DND-41 (cell line): ENCODE data around the gene CC2D1A.
"Not testable (repeated sequence)": the region's sequence is repeated elsewhere in the genome, so short reads cannot be mapped to it uniquely, and the experiment has no call there.

Experiments used
- ATAC-seq: fragments of 200-7000 bp; cut with Tn5 transposase; 3 replicates; pipeline ENCODE4 v1.9.1; 2021; ENCODE audit warnings: low read depth; ENCODE audit not compliant: insufficient read depth
- DNase-seq: peaks from one replicate; pipeline ENCODE4 v3.0.0-alpha.2; 2020
- H2AFZ ChIP-seq: 2 replicates; pipeline ENCODE4 v1.6.0; 2012; ENCODE audit warnings: low read depth, low read length
- H3K27ac ChIP-seq: 2 replicates; pipeline ENCODE4 v1.5.1; 2012; ENCODE audit warnings: low read length, inconsistent platforms
- H3K27me3 ChIP-seq: fragments of 200-600 bp; sonication (generic); 2 replicates; pipeline ENCODE4 v1.6.0; 2012; ENCODE audit warnings: low read length, mild to moderate bottlenecking, inconsistent platforms; ENCODE audit not compliant: insufficient read depth, poor library complexity
- H3K36me3 ChIP-seq: 2 replicates; pipeline ENCODE4 v1.5.1; 2012; ENCODE audit warnings: low read length, inconsistent platforms; ENCODE audit not compliant: insufficient read depth
- H3K4me1 ChIP-seq: 2 replicates; pipeline ENCODE4 v1.5.1; 2012; ENCODE audit warnings: mild to moderate bottlenecking, low read length; ENCODE audit not compliant: insufficient read depth
- H3K4me2 ChIP-seq: 2 replicates; pipeline ENCODE4 v1.6.0; 2012; ENCODE audit warnings: mild to moderate bottlenecking, moderate library complexity, low read length, inconsistent platforms; ENCODE audit not compliant: insufficient read depth
- H3K4me3 ChIP-seq, 2 experiments: fragments of 200-600 bp in 1 of 2; shearing (Covaris generic) in 1 of 2; 2 replicates each; pipeline ENCODE4 v1.5.1; 2012 to 2016; ENCODE audit warnings: inconsistent platforms in 2 of 2, low read length in 2 of 2, mild to moderate bottlenecking in 2 of 2, low read depth in 1 of 2, moderate library complexity in 1 of 2
- H3K79me2 ChIP-seq: 2 replicates; pipeline ENCODE4 v1.6.0; 2012; ENCODE audit warnings: low read length, inconsistent platforms; ENCODE audit not compliant: insufficient read depth
- H3K9ac ChIP-seq: 2 replicates; pipeline ENCODE4 v1.6.0; 2012; ENCODE audit warnings: low read depth, mild to moderate bottlenecking, inconsistent platforms, low read length, moderate library complexity
- H3K9me3 ChIP-seq: 2 replicates; pipeline ENCODE4 v1.5.1; 2012; ENCODE audit warnings: low read length, moderate library complexity, mild to moderate bottlenecking, inconsistent platforms; ENCODE audit not compliant: insufficient read depth, severe bottlenecking
- H4K20me1 ChIP-seq: 2 replicates; pipeline ENCODE4 v1.6.0; 2012; ENCODE audit warnings: low read length; ENCODE audit not compliant: insufficient read depth
- EZH2 ChIP-seq: IDR thresholded peaks from 3 replicates; pipeline ENCODE4 v1.6.1; 2012; ENCODE audit warnings: borderline replicate concordance, low read depth, mild to moderate bottlenecking, moderate library complexity, low read length, inconsistent platforms; ENCODE audit not compliant: severe bottlenecking
- TF ChIP-seq, protein P1 (sequence below): IDR thresholded peaks from 2 replicates; pipeline ENCODE4 v1.5.1; 2012; ENCODE audit warnings: borderline replicate concordance, low read length, moderate library complexity, mild to moderate bottlenecking; ENCODE audit not compliant: poor library complexity, severe bottlenecking; ENCODE audit errors: extremely low read depth

The CC2D1A gene

GRCh38 chr19:13964776-13965175 lies 58.8 kb downstream of the CC2D1A start:
- Histone ChIP-seq H3K27me3 (no peaks in the 10 kb centered on the region), H3K4me2 (no peak overlapping the region), H3K79me2 (no peaks in the 10 kb centered on the region), H3K36me3 (peaks cover 72% of the 10 kb centered on the region), H3K27ac (no peak overlapping the region), H3K9ac (no peak overlapping the region), H3K9me3 (no peaks in the 10 kb centered on the region), H2AFZ (no peak overlapping the region), H3K4me1 (no peaks in the 10 kb centered on the region), H4K20me1 (no peaks in the 10 kb centered on the region), H3K4me3 (no peak overlapping the region)
- TF ChIP-seq EZH2, result no peak
- TF ChIP-seq, protein P1, sequence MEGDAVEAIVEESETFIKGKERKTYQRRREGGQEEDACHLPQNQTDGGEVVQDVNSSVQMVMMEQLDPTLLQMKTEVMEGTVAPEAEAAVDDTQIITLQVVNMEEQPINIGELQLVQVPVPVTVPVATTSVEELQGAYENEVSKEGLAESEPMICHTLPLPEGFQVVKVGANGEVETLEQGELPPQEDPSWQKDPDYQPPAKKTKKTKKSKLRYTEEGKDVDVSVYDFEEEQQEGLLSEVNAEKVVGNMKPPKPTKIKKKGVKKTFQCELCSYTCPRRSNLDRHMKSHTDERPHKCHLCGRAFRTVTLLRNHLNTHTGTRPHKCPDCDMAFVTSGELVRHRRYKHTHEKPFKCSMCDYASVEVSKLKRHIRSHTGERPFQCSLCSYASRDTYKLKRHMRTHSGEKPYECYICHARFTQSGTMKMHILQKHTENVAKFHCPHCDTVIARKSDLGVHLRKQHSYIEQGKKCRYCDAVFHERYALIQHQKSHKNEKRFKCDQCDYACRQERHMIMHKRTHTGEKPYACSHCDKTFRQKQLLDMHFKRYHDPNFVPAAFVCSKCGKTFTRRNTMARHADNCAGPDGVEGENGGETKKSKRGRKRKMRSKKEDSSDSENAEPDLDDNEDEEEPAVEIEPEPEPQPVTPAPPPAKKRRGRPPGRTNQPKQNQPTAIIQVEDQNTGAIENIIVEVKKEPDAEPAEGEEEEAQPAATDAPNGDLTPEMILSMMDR, result no peak
- ATAC-seq (no peak), DNase-seq (no peak)

GRCh38 chr19:13965377-13965896 lies 59.4 kb downstream of the CC2D1A start:
- Histone ChIP-seq H3K36me3 (peaks cover 70% of the 10 kb centered on the region), H3K4me1 (no peaks in the 10 kb centered on the region), H3K9me3 (no peaks in the 10 kb centered on the region), H3K27ac (no peak overlapping the region), H3K27me3 (no peaks in the 10 kb centered on the region), H2AFZ (no peak overlapping the region), H3K4me3 (no peak overlapping the region), H4K20me1 (no peaks in the 10 kb centered on the region), H3K79me2 (no peaks in the 10 kb centered on the region), H3K4me2 (no peak overlapping the region), H3K9ac (no peak overlapping the region)
- ATAC-seq (no peak), DNase-seq (no peak)
- TF ChIP-seq, protein P1, result no peak
- TF ChIP-seq EZH2, result no peak

- no peaks in the 10 kb centered on the region for H3K27me3 ChIP-seq
- ATAC-seq, result no peak
- no peaks in the 10 kb centered on the region for H3K79me2 ChIP-seq
- H3K36me3 ChIP-seq, result peaks cover 64% of the 10 kb centered on the region
- no peak overlapping the region for H3K4me3 ChIP-seq
- H3K4me2 ChIP-seq, result no peak overlapping the region
- H4K20me1 ChIP-seq, result no peaks in the 10 kb centered on the region
- H3K9ac ChIP-seq, result no peak overlapping the region
- no peak overlapping the region for H3K27ac ChIP-seq
- H2AFZ ChIP-seq, result no peak overlapping the region
- no peaks in the 10 kb centered on the region for H3K9me3 ChIP-seq
- TF ChIP-seq, protein P1, result no peak
- TF ChIP-seq EZH2, result no peak
- H3K4me1 ChIP-seq, result no peaks in the 10 kb centered on the region
- DNase-seq, result no peak
Observed at GRCh38 chr19:13965926-13966683, 60.1 kb downstream of the CC2D1A start.

- H3K79me2 ChIP-seq, result no peaks in the 10 kb centered on the region
- H3K4me1 ChIP-seq, result no peaks in the 10 kb centered on the region
- peaks cover 61% of the 10 kb centered on the region for H3K36me3 ChIP-seq
- TF ChIP-seq, protein P1, result no peak
- TF ChIP-seq EZH2, result no peak
- no peak overlapping the region for H3K9ac ChIP-seq
- no peaks in the 10 kb centered on the region for H3K9me3 ChIP-seq
- no peak overlapping the region for H3K4me3 ChIP-seq
- no peaks in the 10 kb centered on the region for H3K27me3 ChIP-seq
- H2AFZ ChIP-seq, result no peak overlapping the region
- no peak for ATAC-seq
- no peak overlapping the region for H3K4me2 ChIP-seq
- no peaks in the 10 kb centered on the region for H4K20me1 ChIP-seq
- H3K27ac ChIP-seq, result no peak overlapping the region
- DNase-seq, result no peak
Observed at GRCh38 chr19:13966684-13967128, 60.7 kb downstream of the CC2D1A start.

- ATAC-seq, H3K27ac ChIP-seq, H4K20me1 ChIP-seq, H3K4me2 ChIP-seq, DNase-seq, H3K27me3 ChIP-seq, H2AFZ ChIP-seq, H3K4me3 ChIP-seq, H3K79me2 ChIP-seq, H3K9ac ChIP-seq, H3K9me3 ChIP-seq, H3K4me1 ChIP-seq: not testable (repeated sequence)
- H3K36me3 ChIP-seq, result peaks cover 65% of the 10 kb centered on the region
Observed at GRCh38 chr19:13967206-13967605, 61.2 kb downstream of the CC2D1A start.
